DND-41 (cell line): ENCODE data around the gene NF2.

Experiments
- ATAC-seq: fragments of 200-7000 bp; cut with Tn5 transposase; 3 replicates; pipeline ENCODE4 v1.9.1; 2021; ENCODE audit warnings: low read depth; ENCODE audit not compliant: insufficient read depth
- DNase-seq: peaks from one replicate; pipeline ENCODE4 v3.0.0-alpha.2; 2020
- H2AFZ ChIP-seq: 2 replicates; pipeline ENCODE4 v1.6.0; 2012; ENCODE audit warnings: low read depth, low read length
- H3K27ac ChIP-seq: 2 replicates; pipeline ENCODE4 v1.5.1; 2012; ENCODE audit warnings: low read length, inconsistent platforms
- H3K27me3 ChIP-seq: fragments of 200-600 bp; sonication (generic); 2 replicates; pipeline ENCODE4 v1.6.0; 2012; ENCODE audit warnings: low read length, mild to moderate bottlenecking, inconsistent platforms; ENCODE audit not compliant: insufficient read depth, poor library complexity
- H3K36me3 ChIP-seq: 2 replicates; pipeline ENCODE4 v1.5.1; 2012; ENCODE audit warnings: low read length, inconsistent platforms; ENCODE audit not compliant: insufficient read depth
- H3K4me1 ChIP-seq: 2 replicates; pipeline ENCODE4 v1.5.1; 2012; ENCODE audit warnings: mild to moderate bottlenecking, low read length; ENCODE audit not compliant: insufficient read depth
- H3K4me2 ChIP-seq: 2 replicates; pipeline ENCODE4 v1.6.0; 2012; ENCODE audit warnings: mild to moderate bottlenecking, moderate library complexity, low read length, inconsistent platforms; ENCODE audit not compliant: insufficient read depth
- H3K4me3 ChIP-seq, 2 experiments: fragments of 200-600 bp in 1 of 2; shearing (Covaris generic) in 1 of 2; 2 replicates each; pipeline ENCODE4 v1.5.1; 2012 to 2016; ENCODE audit warnings: inconsistent platforms in 2 of 2, low read length in 2 of 2, mild to moderate bottlenecking in 2 of 2, low read depth in 1 of 2, moderate library complexity in 1 of 2
- H3K79me2 ChIP-seq: 2 replicates; pipeline ENCODE4 v1.6.0; 2012; ENCODE audit warnings: low read length, inconsistent platforms; ENCODE audit not compliant: insufficient read depth
- H3K9ac ChIP-seq: 2 replicates; pipeline ENCODE4 v1.6.0; 2012; ENCODE audit warnings: low read depth, mild to moderate bottlenecking, inconsistent platforms, low read length, moderate library complexity
- H3K9me3 ChIP-seq: 2 replicates; pipeline ENCODE4 v1.5.1; 2012; ENCODE audit warnings: low read length, moderate library complexity, mild to moderate bottlenecking, inconsistent platforms; ENCODE audit not compliant: insufficient read depth, severe bottlenecking
- H4K20me1 ChIP-seq: 2 replicates; pipeline ENCODE4 v1.6.0; 2012; ENCODE audit warnings: low read length; ENCODE audit not compliant: insufficient read depth
- EZH2 ChIP-seq: IDR thresholded peaks from 3 replicates; pipeline ENCODE4 v1.6.1; 2012; ENCODE audit warnings: borderline replicate concordance, low read depth, mild to moderate bottlenecking, moderate library complexity, low read length, inconsistent platforms; ENCODE audit not compliant: severe bottlenecking
- TF ChIP-seq, protein P1 (sequence below): IDR thresholded peaks from 2 replicates; pipeline ENCODE4 v1.5.1; 2012; ENCODE audit warnings: borderline replicate concordance, low read length, moderate library complexity, mild to moderate bottlenecking; ENCODE audit not compliant: poor library complexity, severe bottlenecking; ENCODE audit errors: extremely low read depth

NF2 gene

DNA sequence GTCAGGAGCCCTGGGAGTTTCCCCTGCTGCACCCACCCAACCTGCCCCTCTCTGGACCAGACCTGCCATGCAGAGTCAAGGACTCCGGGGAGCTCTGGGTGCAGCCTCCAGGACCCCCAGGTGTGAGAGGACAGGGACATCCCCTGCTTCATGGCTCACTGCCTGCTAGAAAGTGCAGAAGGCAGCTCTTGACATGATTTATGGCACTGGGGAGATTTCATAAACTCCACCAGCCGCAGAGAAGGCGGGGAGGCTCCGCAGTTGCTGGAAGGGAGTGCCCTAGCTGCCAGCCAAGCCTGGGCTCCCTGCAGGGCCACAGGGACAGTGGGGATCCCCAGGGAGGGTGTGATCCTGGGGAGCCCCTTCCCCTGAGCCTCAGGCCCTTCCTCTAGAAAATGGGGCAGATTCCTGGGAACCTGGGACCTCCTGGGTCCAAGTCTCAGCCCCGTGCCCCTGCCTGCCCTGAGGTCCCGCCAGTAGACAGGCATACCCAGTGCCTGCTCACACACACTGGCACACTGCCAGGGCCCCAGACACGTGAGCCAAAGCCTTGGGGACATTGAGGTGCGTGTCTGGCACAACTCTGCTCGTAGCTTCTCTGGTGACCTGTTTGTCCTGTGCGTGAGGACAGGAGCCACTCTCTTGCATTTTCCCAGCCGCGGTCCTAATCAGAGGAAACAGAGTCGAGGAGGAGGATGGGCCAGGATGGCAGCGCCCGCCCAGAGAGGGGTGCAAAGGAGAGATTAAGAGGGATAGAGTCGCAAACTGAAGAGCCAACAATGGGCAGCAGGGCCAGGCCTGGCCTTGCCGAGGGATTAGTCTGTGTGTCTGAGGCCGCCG is 130.1 kb downstream of the NF2 start:
- no peaks in the 10 kb centered on the region for H3K9me3 ChIP-seq
- TF ChIP-seq, protein P1, sequence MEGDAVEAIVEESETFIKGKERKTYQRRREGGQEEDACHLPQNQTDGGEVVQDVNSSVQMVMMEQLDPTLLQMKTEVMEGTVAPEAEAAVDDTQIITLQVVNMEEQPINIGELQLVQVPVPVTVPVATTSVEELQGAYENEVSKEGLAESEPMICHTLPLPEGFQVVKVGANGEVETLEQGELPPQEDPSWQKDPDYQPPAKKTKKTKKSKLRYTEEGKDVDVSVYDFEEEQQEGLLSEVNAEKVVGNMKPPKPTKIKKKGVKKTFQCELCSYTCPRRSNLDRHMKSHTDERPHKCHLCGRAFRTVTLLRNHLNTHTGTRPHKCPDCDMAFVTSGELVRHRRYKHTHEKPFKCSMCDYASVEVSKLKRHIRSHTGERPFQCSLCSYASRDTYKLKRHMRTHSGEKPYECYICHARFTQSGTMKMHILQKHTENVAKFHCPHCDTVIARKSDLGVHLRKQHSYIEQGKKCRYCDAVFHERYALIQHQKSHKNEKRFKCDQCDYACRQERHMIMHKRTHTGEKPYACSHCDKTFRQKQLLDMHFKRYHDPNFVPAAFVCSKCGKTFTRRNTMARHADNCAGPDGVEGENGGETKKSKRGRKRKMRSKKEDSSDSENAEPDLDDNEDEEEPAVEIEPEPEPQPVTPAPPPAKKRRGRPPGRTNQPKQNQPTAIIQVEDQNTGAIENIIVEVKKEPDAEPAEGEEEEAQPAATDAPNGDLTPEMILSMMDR, result no peak
- TF ChIP-seq EZH2, result no peak
- H3K4me3 ChIP-seq, result no peak overlapping the region
- H4K20me1 ChIP-seq, result no peaks in the 10 kb centered on the region
- no peaks in the 10 kb centered on the region for H3K4me1 ChIP-seq
- H3K36me3 ChIP-seq, result peaks cover 12% of the 10 kb centered on the region
- no peak overlapping the region for H3K27ac ChIP-seq
- H3K79me2 ChIP-seq, result no peaks in the 10 kb centered on the region
- DNase-seq, result no peak
- no peak overlapping the region for H3K4me2 ChIP-seq
- H3K27me3 ChIP-seq, result no peaks in the 10 kb centered on the region
- no peak overlapping the region for H2AFZ ChIP-seq
- H3K9ac ChIP-seq, result no peak overlapping the region
- no peak for ATAC-seq

DNA sequence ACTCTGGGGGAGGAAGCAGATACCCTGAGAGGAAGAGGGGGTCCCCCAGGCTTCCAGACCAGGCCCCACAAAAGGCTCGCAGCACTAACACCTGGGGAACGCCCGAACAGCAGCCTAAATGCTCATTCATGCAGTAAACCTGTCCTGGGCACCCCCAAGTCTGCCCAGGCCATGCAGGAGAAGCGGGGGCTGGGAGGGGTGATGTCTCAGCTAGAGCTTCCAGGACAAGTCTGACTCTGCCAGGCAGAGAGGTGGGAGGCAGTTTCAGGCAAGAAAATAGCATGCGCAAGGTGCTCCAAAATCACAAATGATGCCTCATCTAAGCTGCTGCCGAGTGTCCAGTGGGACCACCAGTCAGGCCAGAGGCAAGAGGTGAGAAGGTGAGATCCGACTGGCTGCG is 131.0 kb downstream of the NF2 start:
- no peak for ATAC-seq
- Histone ChIP-seq H3K9ac (no peak overlapping the region), H3K36me3 (peaks cover 14% of the 10 kb centered on the region), H3K4me1 (no peaks in the 10 kb centered on the region), H2AFZ (no peak overlapping the region), H3K9me3 (no peaks in the 10 kb centered on the region), H3K79me2 (no peaks in the 10 kb centered on the region), H3K4me2 (no peak overlapping the region), H3K4me3 (no peak overlapping the region), H3K27me3 (no peaks in the 10 kb centered on the region), H4K20me1 (no peaks in the 10 kb centered on the region), H3K27ac (no peak overlapping the region)
- TF ChIP-seq EZH2, result no peak
- TF ChIP-seq, protein P1, result no peak
- no peak for DNase-seq

DNA sequence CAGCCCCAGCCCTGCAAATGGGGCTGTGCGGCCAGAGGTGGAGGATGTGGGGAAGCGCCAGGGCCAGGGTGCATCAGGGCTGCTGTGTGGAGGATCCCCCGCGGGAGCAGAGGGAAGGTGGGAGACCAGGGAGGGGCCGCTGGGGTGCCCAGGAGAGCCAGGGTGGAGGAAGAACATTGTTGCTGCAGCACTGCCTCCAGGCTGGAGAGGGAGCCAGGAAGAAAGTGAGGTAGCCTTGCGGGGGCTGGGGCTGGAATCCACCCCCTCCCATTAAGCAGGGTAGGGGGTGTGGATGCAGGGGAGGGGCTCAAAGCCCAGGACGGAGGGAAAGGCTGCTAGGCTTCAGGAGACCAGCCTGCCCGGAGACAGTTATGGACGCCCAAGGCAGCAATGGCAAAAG is 131.4 kb downstream of the NF2 start:
- Histone ChIP-seq H3K36me3 (peaks cover 18% of the 10 kb centered on the region), H3K79me2 (no peaks in the 10 kb centered on the region), H3K4me3 (no peak overlapping the region), H2AFZ (no peak overlapping the region), H3K27ac (no peak overlapping the region), H3K9me3 (no peaks in the 10 kb centered on the region), H3K27me3 (no peaks in the 10 kb centered on the region), H3K4me1 (no peaks in the 10 kb centered on the region), H3K4me2 (no peak overlapping the region), H3K9ac (no peak overlapping the region), H4K20me1 (no peaks in the 10 kb centered on the region; the same call in 1 of the 2 replicates)
- DNase-seq (no peak), ATAC-seq (no peak)
- no peak for TF ChIP-seq EZH2
- TF ChIP-seq, protein P1, result no peak
